SH-SY5Y (cell line): ENCODE measurements around the gene FBXW7.

Experiments used
- GATA2 ChIP-seq: IDR thresholded peaks from 2 replicates; pipeline ENCODE4 v1.6.1; 2011; ENCODE audit warnings: mild to moderate bottlenecking, low read depth, low read length
- GATA3 ChIP-seq: IDR thresholded peaks from 2 replicates; pipeline ENCODE4 v1.6.1; 2011; ENCODE audit warnings: low read depth, mild to moderate bottlenecking, low read length, moderate library complexity

DNA sequence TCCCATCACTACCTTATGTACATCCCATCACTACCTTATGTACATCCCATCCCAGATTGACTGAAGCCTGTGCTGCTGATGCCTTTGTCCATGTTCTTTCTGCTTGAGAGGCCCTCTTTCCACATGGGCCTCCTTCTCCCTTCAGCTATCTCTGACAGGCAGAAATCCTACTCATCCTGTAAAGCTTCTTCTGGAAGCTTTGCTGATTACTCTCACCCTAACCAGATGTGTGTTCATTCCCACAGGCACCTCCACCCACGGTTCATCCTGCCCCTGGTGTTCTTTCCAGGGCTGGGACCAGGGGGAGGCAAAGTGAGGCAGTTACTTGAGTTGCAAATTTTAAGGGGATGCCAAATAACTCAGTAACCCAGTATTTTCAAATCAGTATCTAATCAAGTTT lies 22.5 kb upstream of the FBXW7 start:
- TF ChIP-seq GATA3 (no peak), GATA2 (no peak)
